Measurements from ENCODE around the gene CMTM7. TPM values are rescaled to one million over a fixed set of nuclear protein-coding genes. Genes with fewer than 3 reads are reported as not detected.

The CMTM7 gene
- total and polyA plus RNA-seq, 2 of the 8 experiments (the other 6 are each of a cell fraction or from before 2014, with no cell fraction given) = 33.3 to 65.8 TPM

- TF ChIP-seq SAP30 (IDR thresholded peaks at IDR 0.05; ENCODE audit: insufficient read depth, insufficient replicate concordance, low read length) = no peak
- TF ChIP-seq RBBP5 (IDR thresholded peaks at IDR 0.05; ENCODE audit: borderline replicate concordance, low read depth, low read length) = no peak
- TF ChIP-seq RNF2 (IDR thresholded peaks at IDR 0.05; ENCODE audit: borderline replicate concordance, low read depth, low read length, missing control alignments, poor library complexity, severe bottlenecking) = no peak
- TF ChIP-seq CTBP2 (IDR thresholded peaks at IDR 0.05; ENCODE audit: borderline replicate concordance, insufficient read depth, insufficient read length, low read length) = no peak
- TF ChIP-seq CREB1 (IDR thresholded peaks at IDR 0.05) = no peak
- no peak for TF ChIP-seq ATF3 (IDR thresholded peaks at IDR 0.05; ENCODE audit: insufficient read depth, low read depth, low read length)
- no peak for TF ChIP-seq CHD7 (IDR thresholded peaks at IDR 0.05; ENCODE audit: insufficient replicate concordance, low read length)
Observed at GRCh38 chr3:32367442-32367841, 24.2 kb upstream of the CMTM7 start (continued).
